PC-9 (cell line): ENCODE measurements around the gene NDUFAF4. TPM values are rescaled to one million over a fixed set of nuclear protein-coding genes. Genes with fewer than 3 reads are reported as not detected.

Experiments
- BruUV-seq: library from RNA; stranded (reverse); fragments of 400-500 nt; replicated peaks from 2 replicates; lab custom pipeline; 2021; lab: Mats Ljungman, UMichigan
- CTCF ChIA-PET: fragments of 300-600 bp; sonication (Branson Sonifier 250); formaldehyde crosslinking; loops from one replicate; lab custom pipeline; 2022; ENCODE audit warnings: antibody characterized with exemption; lab: Charles Lee
- POLR2A ChIA-PET: fragments of 300-600 bp; sonication (Branson Sonifier 250); formaldehyde crosslinking; loops from one replicate; lab custom pipeline; 2022; ENCODE audit warnings: antibody characterized with exemption; ENCODE audit not compliant: unreplicated experiment; lab: Charles Lee
- DNase-seq, 2 experiments: peaks; one replicate each; pipeline versions ENCODE4 v3.0.0 to v3.0.0-alpha.2; 2015 to 2022; ENCODE audit warnings: mixed read lengths in 1 of 2
- H2AFZ ChIP-seq: fragments of 200-600 bp; sonication (generic); 2 replicates; pipeline ENCODE4 v1.8.1; 2017; ENCODE audit warnings: antibody characterized with exemption
- H3F3A ChIP-seq: fragments of 200-600 bp; sonication (generic); 2 replicates; pipeline ENCODE4 v1.8.1; 2017; ENCODE audit warnings: antibody characterized with exemption, mild to moderate bottlenecking, low read depth; ENCODE audit not compliant: insufficient read depth
- H3K27ac ChIP-seq: fragments of 200-600 bp; sonication (generic); 2 replicates; pipeline ENCODE4 v1.6.1; 2016; ENCODE audit warnings: mixed run types
- H3K27me3 ChIP-seq: fragments of 200-600 bp; sonication (generic); 2 replicates; pipeline ENCODE4 v1.6.1; 2016; ENCODE audit warnings: low read depth, mixed run types; ENCODE audit not compliant: insufficient read depth
- H3K36me3 ChIP-seq: fragments of 200-600 bp; sonication (generic); 2 replicates; pipeline ENCODE4 v1.6.1; 2016; ENCODE audit warnings: low read depth, mixed run types
- H3K4me1 ChIP-seq: fragments of 200-600 bp; sonication (generic); replicated peaks from 2 replicates; pipeline ENCODE4 v1.6.1; 2016; ENCODE audit warnings: mixed run types; ENCODE audit not compliant: insufficient read depth
- H3K4me2 ChIP-seq: fragments of 200-600 bp; sonication (generic); 2 replicates; pipeline ENCODE4 v1.6.1; 2017; ENCODE audit warnings: mixed run types
- H3K4me3 ChIP-seq: fragments of 200-600 bp; sonication (generic); 2 replicates; pipeline ENCODE4 v1.6.1; 2016; ENCODE audit warnings: mixed run types
- H3K79me2 ChIP-seq: fragments of 200-600 bp; sonication (generic); 2 replicates; pipeline ENCODE4 v1.6.1; 2017; ENCODE audit warnings: low read depth, mixed run types
- H3K9me2 ChIP-seq: fragments of 200-600 bp; sonication (generic); 2 replicates; pipeline ENCODE4 v1.8.1; 2017; ENCODE audit warnings: mild to moderate bottlenecking; ENCODE audit not compliant: insufficient read depth
- H3K9me3 ChIP-seq: fragments of 200-600 bp; sonication (generic); 2 replicates; pipeline ENCODE4 v1.8.1; 2016; ENCODE audit warnings: low read depth; ENCODE audit not compliant: insufficient read depth
- H4K20me1 ChIP-seq: fragments of 200-600 bp; sonication (generic); 2 replicates; pipeline ENCODE4 v1.8.1; 2017; ENCODE audit not compliant: insufficient read depth
- EZH2 ChIP-seq: fragments of 200-600 bp; sonication (generic); IDR thresholded peaks from 2 replicates; pipeline ENCODE4 v1.8.0; 2017; ENCODE audit warnings: antibody characterized with exemption, low read depth
- intact Hi-C: fragments of 100-400 bp; cut with micrococcal nuclease; formaldehyde crosslinking; loops from one replicate; pipeline ENCODE4 v1.10.0; 2022; ENCODE audit not compliant: unreplicated experiment
- total RNA-seq: library from RNA; stranded (reverse); gene quantifications from 2 replicates; pipeline ENCODE4 v1.2.3, GENCODE V29; 2021
- TF ChIP-seq, protein P1 (sequence below): fragments of 200-600 bp; sonication (generic); conservative IDR thresholded peaks from 2 replicates; pipeline ENCODE4 v1.6.1; 2017; ENCODE audit warnings: mixed run types, antibody characterized with exemption, mild to moderate bottlenecking, moderate library complexity

NDUFAF4 gene
- total RNA-seq, 1 experiment from 2014 or later, result 35.7 TPM

DNA sequence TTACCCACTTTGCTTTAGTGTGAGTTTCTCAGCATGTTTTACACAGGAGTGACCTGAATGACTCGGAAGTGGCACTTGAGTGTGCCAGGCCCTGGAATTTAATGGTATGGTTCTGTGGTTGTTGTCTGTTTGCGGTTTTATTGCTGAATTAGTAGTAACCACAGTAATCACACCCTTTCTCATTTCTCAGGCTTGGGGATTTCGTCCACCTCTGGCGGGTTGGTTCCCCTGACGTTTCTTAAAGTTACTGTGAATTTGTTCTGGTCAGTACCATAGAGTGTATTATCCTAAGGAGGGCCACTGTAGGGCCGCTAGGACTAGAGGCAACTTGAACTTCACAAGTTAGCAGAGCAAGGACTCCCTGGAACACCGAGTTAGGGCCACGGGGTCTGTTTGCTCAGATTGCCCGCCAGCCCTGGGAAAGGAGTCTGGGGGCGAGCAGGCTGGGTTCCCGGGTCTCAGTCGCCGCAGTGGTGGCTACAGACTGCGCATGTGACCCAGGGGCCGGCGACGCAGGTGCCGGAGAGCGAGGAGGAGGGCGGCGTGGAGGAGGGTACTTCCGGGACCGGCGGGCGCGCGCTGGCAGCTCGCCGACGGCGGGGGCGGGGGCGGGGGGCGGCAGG is 26.3 kb upstream of the NDUFAF4 start:
- Histone ChIP-seq H3K4me3 (peak overlapping the region; percentile 85), H3K27ac (peak overlapping the region; percentile 67), H4K20me1 (no peaks in the 10 kb centered on the region), H3K9me3 (no peaks in the 10 kb centered on the region), H3K79me2 (no peaks in the 10 kb centered on the region), H3K4me2 (peak overlapping the region; percentile 83), H3K4me1 (peaks cover 16% of the 10 kb centered on the region), H3K27me3 (no peaks in the 10 kb centered on the region), H2AFZ (peak overlapping the region; percentile 98), H3K9me2 (no peaks in the 10 kb centered on the region), H3F3A (peaks cover 14% of the 10 kb centered on the region; the same call in 1 of the 2 replicates), H3K36me3 (no peaks in the 10 kb centered on the region)
- ChIA-PET POLR2A (no interaction called here), CTCF (interaction anchor here (0.6 kb wide), 1 partner anchor 133 kb away, joined by 3 read pairs; no protein-coding TSS in a partner anchor)
- intact Hi-C loops, result loop anchor here (1.0 kb wide), 2 partner anchors 15 to 27 kb away; partner anchors contain the start of gene NDUFAF4
- TSS peak; percentile 95 for BruUV-seq
- no peak for DNase-seq
- TF ChIP-seq EZH2, result no peak
- TF ChIP-seq, protein P1, sequence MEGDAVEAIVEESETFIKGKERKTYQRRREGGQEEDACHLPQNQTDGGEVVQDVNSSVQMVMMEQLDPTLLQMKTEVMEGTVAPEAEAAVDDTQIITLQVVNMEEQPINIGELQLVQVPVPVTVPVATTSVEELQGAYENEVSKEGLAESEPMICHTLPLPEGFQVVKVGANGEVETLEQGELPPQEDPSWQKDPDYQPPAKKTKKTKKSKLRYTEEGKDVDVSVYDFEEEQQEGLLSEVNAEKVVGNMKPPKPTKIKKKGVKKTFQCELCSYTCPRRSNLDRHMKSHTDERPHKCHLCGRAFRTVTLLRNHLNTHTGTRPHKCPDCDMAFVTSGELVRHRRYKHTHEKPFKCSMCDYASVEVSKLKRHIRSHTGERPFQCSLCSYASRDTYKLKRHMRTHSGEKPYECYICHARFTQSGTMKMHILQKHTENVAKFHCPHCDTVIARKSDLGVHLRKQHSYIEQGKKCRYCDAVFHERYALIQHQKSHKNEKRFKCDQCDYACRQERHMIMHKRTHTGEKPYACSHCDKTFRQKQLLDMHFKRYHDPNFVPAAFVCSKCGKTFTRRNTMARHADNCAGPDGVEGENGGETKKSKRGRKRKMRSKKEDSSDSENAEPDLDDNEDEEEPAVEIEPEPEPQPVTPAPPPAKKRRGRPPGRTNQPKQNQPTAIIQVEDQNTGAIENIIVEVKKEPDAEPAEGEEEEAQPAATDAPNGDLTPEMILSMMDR, result no peak

DNA sequence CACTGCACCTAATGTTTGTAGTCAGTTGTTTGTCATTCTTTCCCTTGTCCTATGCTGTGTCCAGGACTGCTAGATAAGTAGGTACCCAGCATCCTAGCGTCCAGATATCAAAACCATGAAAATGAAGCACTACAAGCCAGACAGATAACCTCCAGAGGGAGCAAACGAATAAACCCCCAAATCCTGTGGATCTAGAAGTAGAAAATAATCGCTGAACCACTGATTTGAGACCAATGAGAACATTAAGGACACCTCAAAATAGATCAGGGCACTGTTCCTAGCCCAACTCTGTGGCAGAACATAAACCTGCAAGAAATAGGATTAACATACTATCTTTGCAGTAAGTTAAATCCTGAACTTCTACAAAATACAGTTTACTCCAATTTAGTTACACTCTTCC is 25.7 kb upstream of the NDUFAF4 start:
- Histone ChIP-seq H3K27ac (peak overlapping the region; percentile 67), H3K4me3 (peak overlapping the region; percentile 85), H3K4me1 (peaks cover 16% of the 10 kb centered on the region), H3F3A (peaks cover 14% of the 10 kb centered on the region; the same call in 1 of the 2 replicates), H3K36me3 (no peaks in the 10 kb centered on the region), H3K9me3 (no peaks in the 10 kb centered on the region), H3K27me3 (no peaks in the 10 kb centered on the region), H4K20me1 (no peaks in the 10 kb centered on the region), H2AFZ (peak overlapping the region; percentile 98), H3K9me2 (no peaks in the 10 kb centered on the region), H3K4me2 (peak overlapping the region; percentile 83), H3K79me2 (no peaks in the 10 kb centered on the region)
- no peak for DNase-seq
- TF ChIP-seq, protein P1, result no peak
- no peak for TF ChIP-seq EZH2
- BruUV-seq, result no TSS peak
- intact Hi-C loops, result no loop called here
- CTCF ChIA-PET, result no interaction called here
- POLR2A ChIA-PET, result no interaction called here

DNA sequence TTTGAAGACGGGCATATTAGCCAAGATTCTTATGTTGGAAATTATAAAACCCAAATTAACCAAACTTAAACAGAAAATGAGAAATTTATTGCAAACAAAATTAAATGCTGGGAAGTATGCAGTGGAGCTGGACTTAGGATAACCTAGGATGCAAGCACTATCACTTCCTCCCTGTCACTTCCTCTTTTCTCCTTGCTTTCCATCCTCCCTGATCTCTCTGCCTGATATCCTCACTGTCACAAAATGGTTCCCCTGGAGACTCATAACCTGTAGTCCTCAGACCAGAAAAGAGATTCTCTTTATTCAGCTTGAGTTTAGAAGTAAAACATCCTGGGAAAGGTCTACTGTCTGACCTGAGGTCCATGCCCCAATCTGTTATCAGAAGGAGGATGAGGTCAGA is 19.4 kb upstream of the NDUFAF4 start:
- Histone ChIP-seq H3K27ac (no peak overlapping the region), H3K9me2 (no peaks in the 10 kb centered on the region), H4K20me1 (no peaks in the 10 kb centered on the region), H3K4me1 (no peaks in the 10 kb centered on the region), H3K4me3 (no peak overlapping the region), H3K9me3 (no peaks in the 10 kb centered on the region), H3K27me3 (no peaks in the 10 kb centered on the region), H3K79me2 (no peaks in the 10 kb centered on the region), H3F3A (no peaks in the 10 kb centered on the region), H3K4me2 (no peak overlapping the region), H3K36me3 (no peaks in the 10 kb centered on the region), H2AFZ (no peak overlapping the region)
- ChIA-PET POLR2A (no interaction called here), CTCF (no interaction called here)
- intact Hi-C loops, result no loop called here
- DNase-seq, result no peak
- BruUV-seq, result no TSS peak
- TF ChIP-seq EZH2, result no peak
- TF ChIP-seq, protein P1, result no peak
